Measurements from ENCODE around the gene NLRP10.

NLRP10 gene

DNA sequence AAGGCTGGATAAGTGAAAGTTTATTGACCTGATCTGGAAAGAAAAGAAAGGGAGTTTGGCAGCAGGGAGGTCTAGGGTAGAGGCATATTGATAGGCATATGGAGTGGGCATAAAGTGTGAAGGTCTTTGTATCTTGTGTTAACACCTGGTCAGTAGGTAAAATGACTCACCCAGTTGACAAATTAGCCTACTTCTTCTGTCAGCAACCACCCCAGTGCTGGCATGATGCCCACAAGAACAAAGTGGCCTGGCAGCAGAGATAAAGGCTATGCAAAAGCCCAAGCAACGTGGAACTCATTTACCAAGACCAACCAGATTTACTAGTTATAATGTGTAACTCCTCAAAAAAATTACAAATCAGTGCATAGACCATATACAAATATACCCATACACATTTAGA, 28.6 kb downstream of the NLRP10 start:
- Histone ChIP-seq H4K20me1 (ENCODE audit: insufficient read depth, low read length) (no peaks in the 10 kb centered on the region), H3K4me3 (ENCODE audit: low read depth in 1 of 2, low read length in 2 of 2) (no peak overlapping the region), H3K27ac (ENCODE audit: low read length) (no peak overlapping the region), H3K27me3 (ENCODE audit: insufficient read depth, low read length, poor library complexity) (peaks cover 3% of the 10 kb centered on the region), H3K9ac (ENCODE audit: low read depth, low read length) (no peak overlapping the region), H3K79me2 (ENCODE audit: insufficient read depth, low read length) (no peaks in the 10 kb centered on the region), H3K4me2 (ENCODE audit: insufficient read depth, low read length) (no peak overlapping the region), H3K9me3 (ENCODE audit: insufficient read depth, low read length, severe bottlenecking) (no peaks in the 10 kb centered on the region), H3K36me3 (ENCODE audit: insufficient read depth, low read length) (no peaks in the 10 kb centered on the region), H3K4me1 (ENCODE audit: insufficient read depth, low read length) (no peaks in the 10 kb centered on the region), H2AFZ (ENCODE audit: low read depth, low read length) (no peak overlapping the region)
- TF ChIP-seq, protein P1, sequence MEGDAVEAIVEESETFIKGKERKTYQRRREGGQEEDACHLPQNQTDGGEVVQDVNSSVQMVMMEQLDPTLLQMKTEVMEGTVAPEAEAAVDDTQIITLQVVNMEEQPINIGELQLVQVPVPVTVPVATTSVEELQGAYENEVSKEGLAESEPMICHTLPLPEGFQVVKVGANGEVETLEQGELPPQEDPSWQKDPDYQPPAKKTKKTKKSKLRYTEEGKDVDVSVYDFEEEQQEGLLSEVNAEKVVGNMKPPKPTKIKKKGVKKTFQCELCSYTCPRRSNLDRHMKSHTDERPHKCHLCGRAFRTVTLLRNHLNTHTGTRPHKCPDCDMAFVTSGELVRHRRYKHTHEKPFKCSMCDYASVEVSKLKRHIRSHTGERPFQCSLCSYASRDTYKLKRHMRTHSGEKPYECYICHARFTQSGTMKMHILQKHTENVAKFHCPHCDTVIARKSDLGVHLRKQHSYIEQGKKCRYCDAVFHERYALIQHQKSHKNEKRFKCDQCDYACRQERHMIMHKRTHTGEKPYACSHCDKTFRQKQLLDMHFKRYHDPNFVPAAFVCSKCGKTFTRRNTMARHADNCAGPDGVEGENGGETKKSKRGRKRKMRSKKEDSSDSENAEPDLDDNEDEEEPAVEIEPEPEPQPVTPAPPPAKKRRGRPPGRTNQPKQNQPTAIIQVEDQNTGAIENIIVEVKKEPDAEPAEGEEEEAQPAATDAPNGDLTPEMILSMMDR (IDR thresholded peaks at IDR 0.05; ENCODE audit: borderline replicate concordance, extremely low read depth, low read length, poor library complexity, severe bottlenecking), result no peak
- no peak for TF ChIP-seq EZH2 (IDR thresholded peaks at IDR 0.05; ENCODE audit: borderline replicate concordance, low read depth, low read length, severe bottlenecking)
- ATAC-seq (ENCODE audit: insufficient read depth, low read depth) (no peak), DNase-seq (no peak)

DNA sequence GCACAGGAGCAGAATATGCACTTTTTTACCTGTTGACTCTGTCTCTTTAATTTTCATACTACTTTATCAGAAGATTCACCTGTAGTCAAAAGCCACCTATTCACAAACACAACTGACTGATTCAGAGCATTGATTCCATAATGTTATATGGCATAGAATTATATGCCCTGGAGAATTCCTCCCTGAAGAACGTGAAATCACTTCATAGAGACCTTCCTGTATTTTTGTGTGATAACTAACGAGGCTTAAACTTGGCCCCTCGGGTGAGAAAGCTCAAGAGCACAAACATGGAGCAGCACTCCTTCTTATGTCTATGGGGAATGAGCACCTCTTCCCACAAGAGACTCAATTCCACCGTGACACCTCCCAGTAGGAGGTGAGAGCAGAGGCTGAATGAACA, 34.1 kb downstream of the NLRP10 start, which contains the start of gene OR10A6:
OR10A6 (minus strand) TSS at position 101 of the 400 bp plus-strand sequence. CDS start 2,606 bp downstream, outside the sequence.
- H3K4me1 ChIP-seq (ENCODE audit: insufficient read depth, low read length), result no peaks in the 10 kb centered on the region
- no peak for DNase-seq
- TF ChIP-seq, protein P1 (IDR thresholded peaks at IDR 0.05; ENCODE audit: borderline replicate concordance, extremely low read depth, low read length, poor library complexity, severe bottlenecking), result no peak
- TF ChIP-seq EZH2 (IDR thresholded peaks at IDR 0.05; ENCODE audit: borderline replicate concordance, low read depth, low read length, severe bottlenecking), result no peak
- H4K20me1 ChIP-seq (ENCODE audit: insufficient read depth, low read length), result no peaks in the 10 kb centered on the region
- no peaks in the 10 kb centered on the region for H3K27me3 ChIP-seq (ENCODE audit: insufficient read depth, low read length, poor library complexity)
- H3K4me3 ChIP-seq (ENCODE audit: low read depth in 1 of 2, low read length in 2 of 2), result no peak within 1 kb of the TSS
- H2AFZ ChIP-seq (ENCODE audit: low read depth, low read length), result no peak within 1 kb of the TSS
- H3K79me2 ChIP-seq (ENCODE audit: insufficient read depth, low read length), result no peaks in the 10 kb centered on the region
- H3K4me2 ChIP-seq (ENCODE audit: insufficient read depth, low read length), result no peak within 1 kb of the TSS
- no peak for ATAC-seq (ENCODE audit: insufficient read depth, low read depth)
- no peaks in the 10 kb centered on the region for H3K36me3 ChIP-seq (ENCODE audit: insufficient read depth, low read length)
- no peaks in the 10 kb centered on the region for H3K9me3 ChIP-seq (ENCODE audit: insufficient read depth, low read length, severe bottlenecking)
- no peak within 1 kb of the TSS for H3K9ac ChIP-seq (ENCODE audit: low read depth, low read length)
- H3K27ac ChIP-seq (ENCODE audit: low read length), result no peak within 1 kb of the TSS

DNA sequence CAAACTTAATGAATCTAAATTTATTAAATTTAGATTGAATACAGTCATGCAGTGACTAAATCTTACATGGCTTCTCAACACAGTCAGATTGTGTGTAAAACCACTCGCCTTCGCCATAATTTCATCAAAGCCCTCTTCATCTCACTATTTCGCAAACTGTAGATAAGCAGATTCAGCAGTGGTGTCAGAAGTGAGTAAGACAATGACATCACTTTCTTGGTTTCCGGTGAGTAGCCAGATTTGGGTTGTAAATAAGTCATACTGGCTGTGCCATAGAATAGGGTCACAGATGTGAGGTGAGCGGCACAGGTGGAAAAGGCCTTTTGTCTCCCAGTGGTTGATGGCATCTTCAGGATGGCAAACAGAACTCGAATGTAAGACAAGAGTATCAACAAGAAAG, 37.6 kb downstream of the NLRP10 start:
- no peak for ATAC-seq (ENCODE audit: insufficient read depth, low read depth)
- H3K36me3 ChIP-seq (ENCODE audit: insufficient read depth, low read length), result no peaks in the 10 kb centered on the region
- no peak overlapping the region for H3K4me3 ChIP-seq (ENCODE audit: low read depth in 1 of 2, low read length in 2 of 2)
- DNase-seq, result no peak
- no peaks in the 10 kb centered on the region for H3K27me3 ChIP-seq (ENCODE audit: insufficient read depth, low read length, poor library complexity)
- no peak overlapping the region for H3K9ac ChIP-seq (ENCODE audit: low read depth, low read length)
- H3K79me2 ChIP-seq (ENCODE audit: insufficient read depth, low read length), result no peaks in the 10 kb centered on the region
- H3K4me2 ChIP-seq (ENCODE audit: insufficient read depth, low read length), result no peak overlapping the region
- no peak overlapping the region for H3K27ac ChIP-seq (ENCODE audit: low read length)
- no peaks in the 10 kb centered on the region for H3K4me1 ChIP-seq (ENCODE audit: insufficient read depth, low read length)
- H4K20me1 ChIP-seq (ENCODE audit: insufficient read depth, low read length), result no peaks in the 10 kb centered on the region
- no peaks in the 10 kb centered on the region for H3K9me3 ChIP-seq (ENCODE audit: insufficient read depth, low read length, severe bottlenecking)
- TF ChIP-seq EZH2 (IDR thresholded peaks at IDR 0.05; ENCODE audit: borderline replicate concordance, low read depth, low read length, severe bottlenecking), result no peak
- TF ChIP-seq, protein P1 (IDR thresholded peaks at IDR 0.05; ENCODE audit: borderline replicate concordance, extremely low read depth, low read length, poor library complexity, severe bottlenecking), result no peak
- no peak overlapping the region for H2AFZ ChIP-seq (ENCODE audit: low read depth, low read length)

DNA sequence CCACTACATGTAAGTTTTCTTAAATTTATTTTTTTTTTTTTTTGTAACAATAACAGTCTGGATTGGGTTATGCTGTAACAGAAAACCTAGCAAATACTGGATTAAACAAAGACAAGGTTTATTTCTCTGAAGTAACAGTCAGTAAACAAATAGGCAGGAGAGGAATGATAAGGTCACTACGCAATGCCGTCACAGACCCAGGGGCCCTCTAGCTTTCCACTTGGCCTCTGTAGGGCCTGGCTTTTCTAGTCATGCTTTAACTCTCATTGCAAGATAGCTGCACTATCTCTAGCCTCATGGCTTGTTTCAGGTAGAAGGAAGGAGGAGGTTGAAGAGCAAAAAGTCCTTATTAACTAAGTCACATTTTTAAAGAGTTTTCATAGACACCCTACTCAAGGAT, 40.7 kb downstream of the NLRP10 start:
- Histone ChIP-seq H3K4me2 (ENCODE audit: insufficient read depth, low read length) (no peak overlapping the region), H3K9me3 (ENCODE audit: insufficient read depth, low read length, severe bottlenecking) (no peaks in the 10 kb centered on the region), H3K27ac (ENCODE audit: low read length) (no peak overlapping the region), H3K79me2 (ENCODE audit: insufficient read depth, low read length) (no peaks in the 10 kb centered on the region), H3K27me3 (ENCODE audit: insufficient read depth, low read length, poor library complexity) (no peaks in the 10 kb centered on the region), H3K9ac (ENCODE audit: low read depth, low read length) (no peak overlapping the region), H2AFZ (ENCODE audit: low read depth, low read length) (no peak overlapping the region), H4K20me1 (ENCODE audit: insufficient read depth, low read length) (no peaks in the 10 kb centered on the region), H3K36me3 (ENCODE audit: insufficient read depth, low read length) (no peaks in the 10 kb centered on the region), H3K4me1 (ENCODE audit: insufficient read depth, low read length) (no peaks in the 10 kb centered on the region), H3K4me3 (ENCODE audit: low read depth in 1 of 2, low read length in 2 of 2) (no peak overlapping the region)
- no peak for DNase-seq
- no peak for ATAC-seq (ENCODE audit: insufficient read depth, low read depth)
- TF ChIP-seq EZH2 (IDR thresholded peaks at IDR 0.05; ENCODE audit: borderline replicate concordance, low read depth, low read length, severe bottlenecking), result no peak
